ENCODE measurements around the gene C6orf62. TPM values are rescaled to one million over a fixed set of nuclear protein-coding genes. Genes with fewer than 3 reads are reported as not detected.
"Not testable (repeated sequence)": the region's sequence is repeated elsewhere in the genome, so short reads cannot be mapped to it uniquely, and the experiment has no call there.

Gene C6orf62
- total RNA-seq, 4 donors from 2014 or later: 48.7 to 74.8 (median 59.4) TPM

- Histone ChIP-seq H3K36me3 (no peaks in the 10 kb centered on the region), H3K9me3 (no peaks in the 10 kb centered on the region), H3K4me1 (no peaks in the 10 kb centered on the region), H3K4me3 (no peak overlapping the region), H3K27me3 (no peaks in the 10 kb centered on the region), H3K27ac (peak overlapping the region in 2 of 4 donors; percentile 64 to 73)
- TF ChIP-seq POLR2A (IDR thresholded peaks at IDR 0.05) (no peak), CTCF (IDR thresholded peaks at IDR 0.05) (no peak)
- no peak for DNase-seq
Observed at GRCh38 chr6:24743944-24744335, 25.0 kb upstream of the C6orf62 start.

- Histone ChIP-seq H3K36me3 (no peaks in the 10 kb centered on the region), H3K27ac (peak overlapping the region in 3 of 4 donors; percentile 37 to 73 (median 64)), H3K27me3 (no peaks in the 10 kb centered on the region), H3K4me1 (no peaks in the 10 kb centered on the region), H3K9me3 (no peaks in the 10 kb centered on the region), H3K4me3 (no peak overlapping the region)
- peak in 1 of 3 donors; percentile 50 for DNase-seq
- TF ChIP-seq CTCF (IDR thresholded peaks at IDR 0.05): no peak
- TF ChIP-seq POLR2A (IDR thresholded peaks at IDR 0.05): no peak
Observed at GRCh38 chr6:24743265-24743943, 24.4 kb upstream of the C6orf62 start.

- H3K27ac ChIP-seq: no peak overlapping the region
- H3K27me3 ChIP-seq: no peaks in the 10 kb centered on the region
- no peak for TF ChIP-seq POLR2A (IDR thresholded peaks at IDR 0.05)
- TF ChIP-seq CTCF (IDR thresholded peaks at IDR 0.05): no peak
- H3K36me3 ChIP-seq: no peaks in the 10 kb centered on the region
- H3K9me3 ChIP-seq: no peaks in the 10 kb centered on the region
- DNase-seq: no peak
- H3K4me1 ChIP-seq: no peaks in the 10 kb centered on the region
- no peak overlapping the region for H3K4me3 ChIP-seq
Observed at GRCh38 chr6:24742216-24742738, 23.3 kb upstream of the C6orf62 start.

- no peak for TF ChIP-seq CTCF (IDR thresholded peaks at IDR 0.05)
- TF ChIP-seq POLR2A (IDR thresholded peaks at IDR 0.05): no peak
- Histone ChIP-seq H3K27ac (no peak overlapping the region), H3K27me3 (no peaks in the 10 kb centered on the region), H3K9me3 (no peaks in the 10 kb centered on the region), H3K4me3 (no peak overlapping the region), H3K4me1 (no peaks in the 10 kb centered on the region), H3K36me3 (no peaks in the 10 kb centered on the region)
- no peak for DNase-seq
Observed at GRCh38 chr6:24740861-24741260, 21.9 kb upstream of the C6orf62 start.

- Histone ChIP-seq H3K27me3 (no peaks in the 10 kb centered on the region), H3K4me1 (no peaks in the 10 kb centered on the region), H3K9me3 (no peaks in the 10 kb centered on the region), H3K36me3 (no peaks in the 10 kb centered on the region), H3K4me3 (no peak overlapping the region), H3K27ac (no peak overlapping the region)
- no peak for TF ChIP-seq POLR2A (IDR thresholded peaks at IDR 0.05)
- no peak for TF ChIP-seq CTCF (IDR thresholded peaks at IDR 0.05)
- DNase-seq: no peak
Observed at GRCh38 chr6:24738741-24739140, 19.8 kb upstream of the C6orf62 start.

- not testable (repeated sequence) for H3K27me3 ChIP-seq, DNase-seq, H3K4me1 ChIP-seq, H3K36me3 ChIP-seq, H3K27ac ChIP-seq, H3K4me3 ChIP-seq
- peaks cover 0 to 11% (median 4%) of the 10 kb centered on the region in 4 donors for H3K9me3 ChIP-seq
Observed at GRCh38 chr6:24734710-24735109, 15.8 kb upstream of the C6orf62 start.
